SK-N-SH (cell line): ENCODE data around the gene PEAK1. TPM values are rescaled to one million over a fixed set of nuclear protein-coding genes. Genes with fewer than 3 reads are reported as not detected.
A peak's percentile ranks its signal among the peaks of the same experiment; 100 is the strongest.

Experiments
- CTCF ChIA-PET: fragments of 300-600, 350-600 bp; formaldehyde crosslinking; extraction: SDS; loops from one replicate; lab custom pipeline; 2021; lab: Yijun Ruan, JAX
- POLR2A ChIA-PET: fragments of 350-600 bp; sonication (Branson Sonifier 250); formaldehyde crosslinking; extraction: SDS; loops from one replicate; lab custom pipeline; 2020; ENCODE audit warnings: antibody characterized with exemption, inconsistent platforms; lab: Yijun Ruan, JAX
- DNase-seq: peaks from one replicate; pipeline ENCODE4 v3.0.0; 2012
- H2AFZ ChIP-seq: fragments of 200-600 bp; sonication (generic); 2 replicates; pipeline ENCODE4 v1.8.1; 2016; ENCODE audit warnings: antibody characterized with exemption, mild to moderate bottlenecking, low read depth
- H3F3A ChIP-seq: fragments of 200-600 bp; sonication (generic); replicated peaks from 2 replicates; pipeline ENCODE3; 2016; ENCODE audit warnings: antibody characterized with exemption, mild to moderate bottlenecking; ENCODE audit not compliant: insufficient read depth
- H3K27ac ChIP-seq, 2 experiments: fragments of 200-500 bp in 1 of 2; fragments of 200-600 bp in 1 of 2; sonication (Bioruptor generic) in 1 of 2; sonication (generic), shearing (Covaris generic) in 1 of 2; 2 replicates each; pipeline versions ENCODE4 v1.5.1 to v1.6.1; 2014 to 2016; ENCODE audit warnings: low read depth in 2 of 2, inconsistent platforms in 1 of 2, low read length in 1 of 2, mild to moderate bottlenecking in 1 of 2, mixed read lengths in 1 of 2
- H3K27me3 ChIP-seq: fragments of 200-600 bp; sonication (generic), shearing (Covaris generic); 2 replicates; pipeline ENCODE4 v1.6.1; 2016; ENCODE audit warnings: mixed run types; ENCODE audit not compliant: insufficient read depth
- H3K36me3 ChIP-seq, 2 experiments: fragments of 200-500 bp in 1 of 2; fragments of 200-600 bp in 1 of 2; sonication (Bioruptor generic) in 1 of 2; sonication (generic) in 1 of 2; replicated peaks in 1 of 2; 2 replicates each; pipeline versions ENCODE3 to v1.5.1; 2014 to 2016; ENCODE audit warnings: low read length in 1 of 2, mild to moderate bottlenecking in 1 of 2; ENCODE audit not compliant: insufficient read depth in 2 of 2, control insufficient read depth in 1 of 2
- H3K4me1 ChIP-seq, 2 experiments: fragments of 200-500 bp in 1 of 2; fragments of 200-600 bp in 1 of 2; sonication (Bioruptor generic) in 1 of 2; sonication (generic), shearing (Covaris generic) in 1 of 2; 2 replicates each; pipeline versions ENCODE4 v1.5.1 to v1.6.1; 2014 to 2016; ENCODE audit warnings: low read depth in 1 of 2, low read length in 1 of 2, mixed run types in 1 of 2; ENCODE audit not compliant: insufficient read depth in 2 of 2, control insufficient read depth in 1 of 2
- H3K4me2 ChIP-seq: fragments of 200-600 bp; sonication (generic), shearing (Covaris generic); 2 replicates; pipeline ENCODE4 v1.6.1; 2017; ENCODE audit warnings: mixed run types
- H3K4me3 ChIP-seq, 2 experiments: fragments of 200-500 bp in 1 of 2; fragments of 200-600 bp in 1 of 2; sonication (Bioruptor generic) in 1 of 2; sonication (generic), shearing (Covaris generic) in 1 of 2; 2 replicates each; pipeline versions ENCODE4 v1.5.1 to v1.8.1; 2014 to 2016; ENCODE audit warnings: low read depth in 2 of 2, inconsistent platforms in 1 of 2, low read length in 1 of 2, mild to moderate bottlenecking in 1 of 2, mixed read lengths in 1 of 2, moderate library complexity in 1 of 2
- H3K79me2 ChIP-seq: fragments of 200-600 bp; sonication (generic); 2 replicates; pipeline ENCODE4 v1.8.1; 2017; ENCODE audit warnings: mild to moderate bottlenecking; ENCODE audit not compliant: insufficient read depth
- H3K9ac ChIP-seq: fragments of 200-600 bp; sonication (generic); 2 replicates; pipeline ENCODE4 v1.6.1; 2017; ENCODE audit warnings: mixed run types
- H3K9me2 ChIP-seq: fragments of 200-600 bp; sonication (generic); 2 replicates; pipeline ENCODE4 v1.6.1; 2017; ENCODE audit warnings: mixed run types
- H3K9me3 ChIP-seq: fragments of 200-600 bp; sonication (generic); 2 replicates; pipeline ENCODE4 v1.6.1; 2017; ENCODE audit warnings: mixed run types, mild to moderate bottlenecking, moderate library complexity
- H4K20me1 ChIP-seq: fragments of 200-600 bp; sonication (generic); 2 replicates; pipeline ENCODE4 v1.6.1; 2017; ENCODE audit warnings: mild to moderate bottlenecking, mixed run types; ENCODE audit not compliant: insufficient read depth
- ELF1 ChIP-seq: IDR thresholded peaks from 2 replicates; pipeline ENCODE4 v1.4.0; 2012
- EP300 ChIP-seq, 2 experiments: IDR thresholded peaks; 2 replicates each; pipeline versions ENCODE4 v1.4.0 to v1.6.1; 2012; ENCODE audit warnings: borderline replicate concordance in 1 of 2, low read depth in 1 of 2, low read length in 1 of 2
- FOXM1 ChIP-seq: IDR thresholded peaks from 2 replicates; pipeline ENCODE4 v1.4.0; 2012; ENCODE audit warnings: low read depth, mild to moderate bottlenecking
- NFIC ChIP-seq: IDR thresholded peaks from 2 replicates; pipeline ENCODE4 v1.4.0; 2012; ENCODE audit warnings: borderline replicate concordance
- NRF1 ChIP-seq: IDR thresholded peaks from 2 replicates; pipeline ENCODE4 v1.6.1; 2012; ENCODE audit warnings: low read depth, mild to moderate bottlenecking, low read length
- RAD21 ChIP-seq: IDR thresholded peaks from 2 replicates; pipeline ENCODE4 v1.6.1; 2012; ENCODE audit warnings: mild to moderate bottlenecking, low read length
- RCOR1 ChIP-seq: fragments of 150-350 bp; IDR thresholded peaks from 2 replicates; pipeline ENCODE4 v1.6.1; 2017; ENCODE audit warnings: antibody characterized with exemption, low read length
- RFX5 ChIP-seq: IDR thresholded peaks from 2 replicates; pipeline ENCODE4 v1.6.1; 2012; ENCODE audit warnings: mild to moderate bottlenecking, improper control_type of control experiment, low read length
- TCF12 ChIP-seq: IDR thresholded peaks from 2 replicates; pipeline ENCODE4 v1.4.0; 2012
- TEAD4 ChIP-seq: IDR thresholded peaks from 2 replicates; pipeline ENCODE4 v1.4.0; 2012; ENCODE audit warnings: mild to moderate bottlenecking, borderline replicate concordance; ENCODE audit not compliant: insufficient read depth
- ZBTB33 ChIP-seq: IDR thresholded peaks from 2 replicates; pipeline ENCODE4 v1.4.0; 2012; ENCODE audit warnings: low read depth, borderline replicate concordance
- WGBS: methylation state at CpG from one replicate; pipeline ENCODE4 v1.1.6; 2017; ENCODE audit warnings: low lambda C conversion rate; 5-methylcytosine and 5-hydroxymethylcytosine counted together
- polyA plus RNA-seq, 3 experiments: library from polyadenylated mRNA; depleted of rRNA; stranded (reverse); fragments of >200 nt; gene quantifications; 2 replicates each; pipeline ENCODE4 v1.2.3, GENCODE V29; 2012
- TF ChIP-seq, protein P1 (sequence below): IDR thresholded peaks from 2 replicates; pipeline ENCODE4; 2012

The PEAK1 gene
- polyA plus RNA-seq, 1 of the 3 experiments (the other 2 are of a cell fraction), result 9.0 TPM

DNA sequence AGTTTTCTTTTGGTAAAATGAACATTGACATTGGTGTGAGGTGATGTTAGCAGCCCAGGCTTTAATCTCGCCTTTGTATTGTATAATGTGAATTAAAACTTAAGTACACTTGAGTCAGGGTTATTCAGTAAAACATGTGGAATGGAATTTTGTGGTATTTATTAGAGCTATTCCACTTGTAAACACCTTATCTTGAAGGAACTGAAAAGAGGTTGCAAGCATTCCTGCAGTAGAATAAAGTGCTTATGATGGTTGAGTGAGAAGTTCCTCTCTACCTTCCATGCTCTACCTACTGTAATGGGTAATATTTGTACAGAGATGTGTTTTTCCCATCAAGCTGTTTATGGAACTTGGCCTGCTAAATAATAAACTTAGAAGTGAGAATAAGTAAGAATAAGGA lies 36.8 kb upstream of the PEAK1 start:
- Histone ChIP-seq H3K4me1 (peaks cover 16 to 38% of the 10 kb centered on the region in 2 experiments), H3F3A (peaks cover 61% of the 10 kb centered on the region), H3K9me3 (no peaks in the 10 kb centered on the region), H3K9me2 (no peaks in the 10 kb centered on the region), H3K4me3 (no peak overlapping the region), H3K79me2 (peaks cover 30% of the 10 kb centered on the region; the same call in 1 of the 2 replicates), H2AFZ (no peak overlapping the region), H3K36me3 (peaks cover 20 to 21% of the 10 kb centered on the region in 2 experiments), H3K4me2 (peak overlapping the region; percentile 55; the same call in 1 of the 2 replicates), H4K20me1 (no peaks in the 10 kb centered on the region; the same call in 1 of the 2 replicates), H3K9ac (peak overlapping the region; percentile 48; the same call in 1 of the 2 replicates), H3K27ac (peak overlapping the region; percentile 9 to 96; a peak in 3 of 4 replicates), H3K27me3 (no peaks in the 10 kb centered on the region)
- TF ChIP-seq, protein P1, sequence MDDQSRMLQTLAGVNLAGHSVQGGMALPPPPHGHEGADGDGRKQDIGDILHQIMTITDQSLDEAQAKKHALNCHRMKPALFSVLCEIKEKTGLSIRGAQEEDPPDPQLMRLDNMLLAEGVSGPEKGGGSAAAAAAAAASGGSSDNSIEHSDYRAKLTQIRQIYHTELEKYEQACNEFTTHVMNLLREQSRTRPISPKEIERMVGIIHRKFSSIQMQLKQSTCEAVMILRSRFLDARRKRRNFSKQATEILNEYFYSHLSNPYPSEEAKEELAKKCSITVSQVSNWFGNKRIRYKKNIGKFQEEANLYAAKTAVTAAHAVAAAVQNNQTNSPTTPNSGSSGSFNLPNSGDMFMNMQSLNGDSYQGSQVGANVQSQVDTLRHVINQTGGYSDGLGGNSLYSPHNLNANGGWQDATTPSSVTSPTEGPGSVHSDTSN, result no peak
- TF ChIP-seq RFX5 (no peak), NRF1 (no peak), RAD21 (no peak), ZBTB33 (no peak), ELF1 (no peak), RCOR1 (no peak)
- POLR2A ChIA-PET, result no interaction called here
- WGBS, result 94% methylated on average over 1 of the region's 1 CpG
- DNase-seq, result no peak
- CTCF ChIA-PET, result interaction anchor here (1.4 kb wide), 1 partner anchor 87 kb away, joined by 4 read pairs; no protein-coding TSS in a partner anchor

DNA sequence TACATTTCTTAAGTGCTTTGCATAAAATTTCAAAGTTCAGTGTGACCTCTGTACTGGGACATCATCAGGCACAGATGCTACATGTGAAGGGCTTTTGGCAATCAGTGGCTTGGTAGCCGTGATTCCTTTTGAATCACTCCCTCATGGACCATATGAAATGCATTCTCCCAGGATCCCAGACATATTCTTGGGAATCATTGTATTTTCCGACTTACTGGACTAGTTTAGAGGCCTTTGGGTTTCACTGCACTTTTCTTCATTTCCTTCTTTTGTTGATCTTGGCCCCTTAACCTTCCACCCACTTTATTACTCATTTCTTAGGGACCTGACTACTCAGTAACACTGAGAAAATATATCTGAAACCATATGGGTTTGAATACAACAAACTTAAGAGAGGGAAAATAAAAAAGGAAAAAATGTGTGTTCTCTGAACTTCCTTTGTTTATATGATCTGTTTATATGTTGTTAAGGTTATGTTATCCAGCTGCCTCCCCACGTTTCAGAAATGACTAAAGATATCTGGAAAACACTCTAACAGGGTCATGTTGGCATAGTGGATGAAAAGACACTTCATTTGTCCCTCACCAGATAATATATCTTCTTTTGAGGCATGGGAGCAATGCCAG lies 35.9 kb upstream of the PEAK1 start:
- H2AFZ ChIP-seq, result no peak overlapping the region
- no peak for DNase-seq
- H3F3A ChIP-seq, result peaks cover 61% of the 10 kb centered on the region
- H3K79me2 ChIP-seq, result peaks cover 32% of the 10 kb centered on the region; the same call in 1 of the 2 replicates
- POLR2A ChIA-PET, result no interaction called here
- WGBS, result 40% methylated on average over 3 of the region's 3 CpGs
- H3K9ac ChIP-seq, result peak overlapping the region; percentile 48; the same call in 1 of the 2 replicates
- H3K27ac ChIP-seq, result peak overlapping the region; percentile 19 to 96; a peak in 3 of 4 replicates
- 0 out of 4 replicates have a peak, but pooled peaks of 1 of the 2 experiments have one; percentile 11 for TF ChIP-seq EP300 (IDR thresholded peaks at IDR 0.05; ENCODE audit: borderline replicate concordance in 1 of 2, low read depth in 1 of 2, low read length in 1 of 2)
- TF ChIP-seq, protein P1, result peak; percentile 44
- peak; percentile 37; the same call in 1 of the 2 replicates for TF ChIP-seq NFIC
- peak; percentile 37; the same call in 1 of the 2 replicates for TF ChIP-seq TCF12
- TF ChIP-seq FOXM1, result no peak
- TF ChIP-seq TEAD4, result no peak
- H3K4me3 ChIP-seq, result no peak overlapping the region
- H3K9me2 ChIP-seq, result no peaks in the 10 kb centered on the region
- H3K4me1 ChIP-seq, result peaks cover 16 to 38% of the 10 kb centered on the region in 2 experiments
- peak overlapping the region; percentile 51; the same call in 1 of the 2 replicates for H3K4me2 ChIP-seq
- H4K20me1 ChIP-seq, result no peaks in the 10 kb centered on the region; the same call in 1 of the 2 replicates
- peaks cover 21 to 23% of the 10 kb centered on the region in 2 experiments for H3K36me3 ChIP-seq
- CTCF ChIA-PET, result interaction anchor here (1.4 kb wide), 1 partner anchor 87 kb away, joined by 4 read pairs; no protein-coding TSS in a partner anchor
- no peaks in the 10 kb centered on the region for H3K27me3 ChIP-seq
- H3K9me3 ChIP-seq, result no peaks in the 10 kb centered on the region
